ENCODE measurements around the gene GSG1L2. TPM values are rescaled to one million over a fixed set of nuclear protein-coding genes. Genes with fewer than 3 reads are reported as not detected.

The GSG1L2 gene
- total and polyA plus RNA-seq, 4 donors: not detected

Other genes starting within 250 kb of the GSG1L2 start
- gene STX8, start 246.3 kb downstream of the GSG1L2 start, total RNA-seq: 10 to 100 TPM; 26.6 to 30.8 TPM
- 10 to 100 TPM; 14.7 to 39.5 TPM for gene STX8, start 246.3 kb downstream of the GSG1L2 start, polyA plus RNA-seq
- gene CFAP52, start 245.4 kb downstream of the GSG1L2 start, total RNA-seq: under 1 TPM in 1 of 2 donors, not detected in 1; 0.33 TPM
- not detected for gene CFAP52, start 245.4 kb downstream of the GSG1L2 start, polyA plus RNA-seq
- gene USP43, start 176.6 kb downstream of the GSG1L2 start, total RNA-seq: 1 to 10 TPM in 1 of 2 donors, under 1 TPM in 1; 0.42 to 7.4 TPM
- gene USP43, start 176.6 kb downstream of the GSG1L2 start, polyA plus RNA-seq: 1 to 10 TPM in 1 of 2 donors, under 1 TPM in 1; 0.68 to 1.2 TPM
- gene DHRS7C, start 30.5 kb downstream of the GSG1L2 start, total RNA-seq: under 1 TPM in 1 of 2 donors, not detected in 1; 0.28 TPM
- under 1 TPM in 1 of 2 donors, not detected in 1; 0.26 TPM for gene DHRS7C, start 30.5 kb downstream of the GSG1L2 start, polyA plus RNA-seq
- 1 to 10 TPM in 1 of 2 donors, under 1 TPM in 1; 0.67 to 1.4 TPM for gene GLP2R, start 3.8 kb upstream of the GSG1L2 start, total RNA-seq
- under 1 TPM; 0.39 to 0.49 TPM for gene GLP2R, start 3.8 kb upstream of the GSG1L2 start, polyA plus RNA-seq
- gene RCVRN, start 83.2 kb upstream of the GSG1L2 start, total RNA-seq: not detected
- gene RCVRN, start 83.2 kb upstream of the GSG1L2 start, polyA plus RNA-seq: not detected

All from liver (tissue), 4 donors.